Measurements from ENCODE around the gene NEB. TPM values are rescaled to one million over a fixed set of nuclear protein-coding genes. Genes with fewer than 3 reads are reported as not detected.

Gene NEB, protein sequence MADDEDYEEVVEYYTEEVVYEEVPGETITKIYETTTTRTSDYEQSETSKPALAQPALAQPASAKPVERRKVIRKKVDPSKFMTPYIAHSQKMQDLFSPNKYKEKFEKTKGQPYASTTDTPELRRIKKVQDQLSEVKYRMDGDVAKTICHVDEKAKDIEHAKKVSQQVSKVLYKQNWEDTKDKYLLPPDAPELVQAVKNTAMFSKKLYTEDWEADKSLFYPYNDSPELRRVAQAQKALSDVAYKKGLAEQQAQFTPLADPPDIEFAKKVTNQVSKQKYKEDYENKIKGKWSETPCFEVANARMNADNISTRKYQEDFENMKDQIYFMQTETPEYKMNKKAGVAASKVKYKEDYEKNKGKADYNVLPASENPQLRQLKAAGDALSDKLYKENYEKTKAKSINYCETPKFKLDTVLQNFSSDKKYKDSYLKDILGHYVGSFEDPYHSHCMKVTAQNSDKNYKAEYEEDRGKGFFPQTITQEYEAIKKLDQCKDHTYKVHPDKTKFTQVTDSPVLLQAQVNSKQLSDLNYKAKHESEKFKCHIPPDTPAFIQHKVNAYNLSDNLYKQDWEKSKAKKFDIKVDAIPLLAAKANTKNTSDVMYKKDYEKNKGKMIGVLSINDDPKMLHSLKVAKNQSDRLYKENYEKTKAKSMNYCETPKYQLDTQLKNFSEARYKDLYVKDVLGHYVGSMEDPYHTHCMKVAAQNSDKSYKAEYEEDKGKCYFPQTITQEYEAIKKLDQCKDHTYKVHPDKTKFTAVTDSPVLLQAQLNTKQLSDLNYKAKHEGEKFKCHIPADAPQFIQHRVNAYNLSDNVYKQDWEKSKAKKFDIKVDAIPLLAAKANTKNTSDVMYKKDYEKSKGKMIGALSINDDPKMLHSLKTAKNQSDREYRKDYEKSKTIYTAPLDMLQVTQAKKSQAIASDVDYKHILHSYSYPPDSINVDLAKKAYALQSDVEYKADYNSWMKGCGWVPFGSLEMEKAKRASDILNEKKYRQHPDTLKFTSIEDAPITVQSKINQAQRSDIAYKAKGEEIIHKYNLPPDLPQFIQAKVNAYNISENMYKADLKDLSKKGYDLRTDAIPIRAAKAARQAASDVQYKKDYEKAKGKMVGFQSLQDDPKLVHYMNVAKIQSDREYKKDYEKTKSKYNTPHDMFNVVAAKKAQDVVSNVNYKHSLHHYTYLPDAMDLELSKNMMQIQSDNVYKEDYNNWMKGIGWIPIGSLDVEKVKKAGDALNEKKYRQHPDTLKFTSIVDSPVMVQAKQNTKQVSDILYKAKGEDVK (N-terminal part only)
- 0.03 TPM in 1 of 2 replicates, not detected in the other for total RNA-seq (2014; rRNA removed; shearing (Covaris generic))

- Histone ChIP-seq H3K4me3 (no peak within 1 kb of the TSS), H3K4me1 (replicated peaks) (no peaks in the 10 kb centered on the region), H3K27ac (no peak within 1 kb of the TSS), H3K36me3 (no peaks in the 10 kb centered on the region), H3K9me3 (replicated peaks) (no peaks in the 10 kb centered on the region), H3K27me3 (replicated peaks) (peaks cover 2% of the 10 kb centered on the region; the same call in 1 of the 2 replicates)
- no peak for DNase-seq (ENCODE audit: low read depth in 1 of 2, low spot score in 2 of 2)
Measured at GRCh38 chr2:151733771-151734672, at the start of gene NEB. TSS of gene NEB (minus strand) at chr2:151734476. CDS start at chr2:151733156, 1,320 bp downstream.

DNA sequence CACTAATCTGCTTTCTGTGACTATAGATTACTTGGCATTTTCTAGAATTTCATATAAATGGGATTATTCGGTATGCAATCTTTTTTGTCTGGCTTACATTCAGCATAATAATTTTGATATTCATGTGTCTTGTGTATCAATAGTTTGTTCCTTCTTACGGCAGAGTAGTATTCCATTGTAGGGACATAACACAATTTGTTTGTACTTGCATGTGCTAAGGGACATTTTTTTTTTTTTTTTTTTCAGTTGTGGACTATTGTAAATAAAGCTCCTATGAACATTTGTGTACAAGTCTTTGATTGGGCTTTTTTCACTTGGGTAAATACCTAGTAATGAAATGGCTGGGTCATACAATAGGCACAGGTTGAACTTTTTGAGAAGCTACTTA, 48.9 kb upstream of the NEB start:
- Histone ChIP-seq H3K4me1 (replicated peaks) (no peaks in the 10 kb centered on the region), H3K9me3 (replicated peaks) (no peaks in the 10 kb centered on the region), H3K4me3 (no peak overlapping the region), H3K27me3 (replicated peaks) (no peaks in the 10 kb centered on the region), H3K27ac (no peak overlapping the region), H3K36me3 (no peaks in the 10 kb centered on the region)
- DNase-seq (ENCODE audit: low read depth in 1 of 2, low spot score in 2 of 2): no peak

DNA sequence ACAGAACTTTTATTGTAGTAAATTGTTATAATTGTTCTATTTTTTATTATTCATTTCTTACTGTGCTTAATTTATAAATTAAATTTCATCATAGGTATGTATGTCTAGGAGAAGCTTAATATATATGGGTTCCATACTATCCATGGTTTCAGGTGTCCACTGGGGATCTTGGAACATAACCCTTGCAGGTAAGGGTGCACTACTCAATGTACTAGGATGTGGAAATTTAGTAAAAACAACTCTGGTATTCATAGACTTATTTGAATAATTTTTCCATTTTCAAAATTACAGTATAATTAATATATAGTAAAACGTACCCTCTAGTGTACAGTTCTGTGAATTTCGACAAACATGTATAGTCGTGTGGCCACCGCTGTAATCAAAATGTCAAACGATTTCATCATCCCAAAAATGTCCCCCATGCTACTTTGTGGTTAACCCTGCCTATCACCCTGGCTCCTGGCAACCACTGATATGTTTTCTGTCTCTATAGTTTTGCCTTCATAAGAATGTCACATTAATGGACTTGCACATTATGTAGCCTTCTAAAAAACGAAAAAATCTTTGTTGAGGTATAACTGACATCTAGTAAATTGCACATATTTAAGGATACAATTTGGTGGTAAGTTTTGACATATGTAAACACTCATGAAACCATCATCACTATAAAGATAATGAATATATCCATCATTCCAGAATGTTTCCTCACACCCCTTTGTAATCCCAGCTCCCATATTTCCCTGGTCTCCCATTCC, 48.3 kb upstream of the NEB start:
- no peak for DNase-seq (ENCODE audit: low read depth in 1 of 2, low spot score in 2 of 2)
- Histone ChIP-seq H3K4me3 (no peak overlapping the region), H3K9me3 (replicated peaks) (no peaks in the 10 kb centered on the region), H3K27ac (no peak overlapping the region), H3K27me3 (replicated peaks) (no peaks in the 10 kb centered on the region), H3K4me1 (replicated peaks) (no peaks in the 10 kb centered on the region), H3K36me3 (no peaks in the 10 kb centered on the region)

- no peak overlapping the region for H3K27ac ChIP-seq
- H3K36me3 ChIP-seq: no peaks in the 10 kb centered on the region
- DNase-seq (ENCODE audit: low read depth in 1 of 2, low spot score in 2 of 2): no peak
- H3K4me3 ChIP-seq: no peak overlapping the region
- no peaks in the 10 kb centered on the region for H3K4me1 ChIP-seq (replicated peaks)
- H3K27me3 ChIP-seq (replicated peaks): no peaks in the 10 kb centered on the region
- H3K9me3 ChIP-seq (replicated peaks): no peaks in the 10 kb centered on the region
Measured at GRCh38 chr2:151781642-151782041, 47.4 kb upstream of the NEB start.

- Histone ChIP-seq H3K27me3 (replicated peaks) (no peaks in the 10 kb centered on the region), H3K4me1 (replicated peaks) (no peaks in the 10 kb centered on the region), H3K9me3 (replicated peaks) (no peaks in the 10 kb centered on the region), H3K36me3 (no peaks in the 10 kb centered on the region), H3K27ac (no peak overlapping the region), H3K4me3 (no peak overlapping the region)
- no peak for DNase-seq (ENCODE audit: low read depth in 1 of 2, low spot score in 2 of 2)
Measured at GRCh38 chr2:151780938-151781337, 46.7 kb upstream of the NEB start.

GRCh38 chr2:151777935-151778334, 43.7 kb upstream of the NEB start:
- no peaks in the 10 kb centered on the region for H3K4me1 ChIP-seq (replicated peaks)
- H3K9me3 ChIP-seq (replicated peaks): no peaks in the 10 kb centered on the region
- DNase-seq (ENCODE audit: low read depth in 1 of 2, low spot score in 2 of 2): no peak
- no peaks in the 10 kb centered on the region for H3K27me3 ChIP-seq (replicated peaks)
- H3K27ac ChIP-seq: no peak overlapping the region
- H3K4me3 ChIP-seq: no peak overlapping the region
- H3K36me3 ChIP-seq: no peaks in the 10 kb centered on the region

DNA sequence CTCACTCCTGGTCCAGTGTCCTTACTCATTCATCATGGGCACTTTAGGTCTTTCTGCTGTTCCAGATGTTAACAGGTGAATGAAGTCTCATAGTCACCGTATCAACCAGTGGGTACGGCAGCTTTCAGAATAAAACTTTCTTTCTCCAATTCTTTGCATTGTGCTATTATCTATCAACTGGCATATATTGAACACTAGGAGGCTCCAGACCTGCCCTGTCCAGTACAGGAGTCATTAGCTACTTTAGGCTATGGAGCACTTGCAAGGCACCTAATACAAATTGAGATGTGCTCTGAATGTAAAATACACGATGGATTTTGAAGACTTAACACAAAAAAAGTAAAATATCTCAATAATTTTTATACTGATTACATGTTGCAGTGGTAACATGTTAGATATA, 43.2 kb upstream of the NEB start:
- no peaks in the 10 kb centered on the region for H3K36me3 ChIP-seq
- no peak overlapping the region for H3K27ac ChIP-seq
- no peaks in the 10 kb centered on the region for H3K4me1 ChIP-seq (replicated peaks)

GRCh38 chr2:151776367-151776766, 42.1 kb upstream of the NEB start:
- DNase-seq (ENCODE audit: low read depth in 1 of 2, low spot score in 2 of 2): no peak
- Histone ChIP-seq H3K4me3 (no peak overlapping the region), H3K27me3 (replicated peaks) (no peaks in the 10 kb centered on the region), H3K36me3 (no peaks in the 10 kb centered on the region), H3K4me1 (replicated peaks) (no peaks in the 10 kb centered on the region), H3K27ac (no peak overlapping the region), H3K9me3 (replicated peaks) (no peaks in the 10 kb centered on the region)

More for the DNA sequence above, 43.2 kb upstream of the NEB start:
- Histone ChIP-seq H3K9me3 (replicated peaks) (no peaks in the 10 kb centered on the region), H3K4me3 (no peak overlapping the region), H3K27me3 (replicated peaks) (no peaks in the 10 kb centered on the region)
- no peak for DNase-seq (ENCODE audit: low read depth in 1 of 2, low spot score in 2 of 2)

- no peaks in the 10 kb centered on the region for H3K27me3 ChIP-seq (replicated peaks)
- H3K4me1 ChIP-seq (replicated peaks): no peaks in the 10 kb centered on the region
- no peak overlapping the region for H3K27ac ChIP-seq
- no peak overlapping the region for H3K4me3 ChIP-seq
- no peaks in the 10 kb centered on the region for H3K36me3 ChIP-seq
- no peak for DNase-seq (ENCODE audit: low read depth in 1 of 2, low spot score in 2 of 2)
- no peaks in the 10 kb centered on the region for H3K9me3 ChIP-seq (replicated peaks)
Measured at GRCh38 chr2:151775057-151775740, 40.9 kb upstream of the NEB start.

GRCh38 chr2:151774506-151774905, 40.2 kb upstream of the NEB start:
- no peaks in the 10 kb centered on the region for H3K9me3 ChIP-seq (replicated peaks)
- H3K27me3 ChIP-seq (replicated peaks): no peaks in the 10 kb centered on the region
- H3K4me3 ChIP-seq: no peak overlapping the region
- no peaks in the 10 kb centered on the region for H3K4me1 ChIP-seq (replicated peaks)
- H3K36me3 ChIP-seq: no peaks in the 10 kb centered on the region
- H3K27ac ChIP-seq: no peak overlapping the region
- DNase-seq (ENCODE audit: low read depth in 1 of 2, low spot score in 2 of 2): peak in 1 of 2 experiments; percentile 31

GRCh38 chr2:151771599-151772358, 37.5 kb upstream of the NEB start:
- H3K9me3 ChIP-seq (replicated peaks): no peaks in the 10 kb centered on the region
- H3K27ac ChIP-seq: no peak overlapping the region
- H3K27me3 ChIP-seq (replicated peaks): no peaks in the 10 kb centered on the region
- H3K4me3 ChIP-seq: no peak overlapping the region
- H3K36me3 ChIP-seq: no peaks in the 10 kb centered on the region
- no peaks in the 10 kb centered on the region; the same call in 1 of the 2 replicates for H3K4me1 ChIP-seq (replicated peaks)
- no peak for DNase-seq (ENCODE audit: low read depth in 1 of 2, low spot score in 2 of 2)

Measured in SJSA1 (cell line).